ENCODE data around the gene TMEM158.

DNA sequence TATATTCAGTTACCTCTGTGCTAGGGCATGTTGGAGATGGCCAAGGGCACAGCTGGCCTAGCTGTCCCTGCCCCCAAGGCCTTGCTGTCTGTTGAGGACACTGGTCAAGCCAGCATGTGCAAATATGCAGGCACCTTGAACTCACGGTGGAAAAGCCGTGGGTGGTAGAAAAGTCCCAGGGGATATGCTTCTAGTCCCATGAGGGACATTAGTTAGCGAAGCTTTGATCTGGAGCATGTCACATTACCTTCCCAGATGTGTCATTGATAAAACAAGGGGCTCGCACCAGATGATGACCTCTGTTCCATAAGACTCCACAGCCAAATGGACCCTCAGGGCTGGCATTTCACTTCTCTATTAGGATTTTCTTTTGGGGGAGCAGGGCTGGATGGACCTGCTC, 14.2 kb upstream of the TMEM158 start:
- TF ChIP-seq, protein P1, sequence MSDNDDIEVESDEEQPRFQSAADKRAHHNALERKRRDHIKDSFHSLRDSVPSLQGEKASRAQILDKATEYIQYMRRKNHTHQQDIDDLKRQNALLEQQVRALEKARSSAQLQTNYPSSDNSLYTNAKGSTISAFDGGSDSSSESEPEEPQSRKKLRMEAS (IDR thresholded peaks at IDR 0.05), result no peak
- TF ChIP-seq FOXM1 (IDR thresholded peaks at IDR 0.05; ENCODE audit: borderline replicate concordance, low read depth), result no peak
